Stomach (tissue), 4 donors: Measurements from ENCODE around the gene SECISBP2L.

Experiments used
- EP300 ChIP-seq: sonication (generic); formaldehyde crosslinking; IDR thresholded peaks from one replicate; pipeline ENCODE4 v1.6.1; 2017; ENCODE audit warnings: antibody characterized with exemption
- TF ChIP-seq, protein P1 (sequence below), 7 experiments: fragments of 450-650 bp in 4 of 7; fragments of 200-600 bp in 3 of 7; sonication (generic) in 3 of 7; IDR thresholded peaks; one replicate each; pipeline ENCODE4 v1.5.1; 2016 to 2019; ENCODE audit warnings: antibody characterized with exemption in 7 of 7, control low read depth in 2 of 7, mild to moderate bottlenecking in 1 of 7

DNA sequence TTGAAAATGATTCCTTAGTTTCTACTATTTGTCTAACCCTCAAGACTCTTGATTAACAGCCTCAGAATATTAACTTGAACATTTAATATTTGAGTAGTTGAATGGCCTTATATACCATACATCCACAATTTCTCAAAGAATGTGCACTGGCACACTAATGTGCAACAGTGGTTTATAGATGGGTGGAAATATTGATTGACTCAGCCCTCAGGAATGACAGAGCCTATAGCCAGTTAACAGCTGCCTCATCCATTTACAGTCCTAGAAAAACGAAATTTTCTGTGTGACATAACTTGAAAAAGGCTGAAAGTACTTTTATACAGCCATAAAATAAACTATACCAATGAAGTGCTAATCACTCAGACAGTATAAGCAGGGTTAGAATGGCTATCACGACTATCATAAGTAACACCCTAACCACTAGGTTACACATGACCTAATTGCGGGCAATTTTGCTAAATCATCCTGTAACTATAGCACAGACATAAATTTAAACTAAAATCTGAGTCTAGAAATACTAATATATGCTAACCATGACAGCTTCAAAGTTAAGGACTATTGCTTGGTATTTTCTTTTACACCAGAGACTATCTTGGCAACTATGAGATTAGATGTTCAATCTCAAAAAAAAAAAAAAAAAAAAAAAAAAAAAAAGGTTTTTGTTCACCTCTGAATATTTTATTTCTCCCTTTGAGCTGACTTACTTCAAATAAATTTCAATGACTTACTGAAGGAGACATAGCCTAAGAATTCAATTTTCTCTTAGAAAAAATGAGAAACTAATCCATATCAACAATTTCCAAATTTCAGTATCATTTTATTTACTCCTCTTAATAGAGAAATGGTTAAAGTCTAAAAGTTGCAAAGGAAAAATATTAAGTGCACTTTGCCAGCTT lies 9.3 kb downstream of the SECISBP2L start:
- TF ChIP-seq EP300 = no peak
- TF ChIP-seq, protein P1, sequence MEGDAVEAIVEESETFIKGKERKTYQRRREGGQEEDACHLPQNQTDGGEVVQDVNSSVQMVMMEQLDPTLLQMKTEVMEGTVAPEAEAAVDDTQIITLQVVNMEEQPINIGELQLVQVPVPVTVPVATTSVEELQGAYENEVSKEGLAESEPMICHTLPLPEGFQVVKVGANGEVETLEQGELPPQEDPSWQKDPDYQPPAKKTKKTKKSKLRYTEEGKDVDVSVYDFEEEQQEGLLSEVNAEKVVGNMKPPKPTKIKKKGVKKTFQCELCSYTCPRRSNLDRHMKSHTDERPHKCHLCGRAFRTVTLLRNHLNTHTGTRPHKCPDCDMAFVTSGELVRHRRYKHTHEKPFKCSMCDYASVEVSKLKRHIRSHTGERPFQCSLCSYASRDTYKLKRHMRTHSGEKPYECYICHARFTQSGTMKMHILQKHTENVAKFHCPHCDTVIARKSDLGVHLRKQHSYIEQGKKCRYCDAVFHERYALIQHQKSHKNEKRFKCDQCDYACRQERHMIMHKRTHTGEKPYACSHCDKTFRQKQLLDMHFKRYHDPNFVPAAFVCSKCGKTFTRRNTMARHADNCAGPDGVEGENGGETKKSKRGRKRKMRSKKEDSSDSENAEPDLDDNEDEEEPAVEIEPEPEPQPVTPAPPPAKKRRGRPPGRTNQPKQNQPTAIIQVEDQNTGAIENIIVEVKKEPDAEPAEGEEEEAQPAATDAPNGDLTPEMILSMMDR (IDR thresholded peaks at IDR 0.05) = no peak
